RWPE2 (cell line): Measurements from ENCODE around the gene USP53.
"Not testable (repeated sequence)": the region's sequence is repeated elsewhere in the genome, so short reads cannot be mapped to it uniquely, and the experiment has no call there.

Source experiments
- ATAC-seq: fragments of 200-7000 bp; cut with Tn5 transposase; 3 replicates; pipeline ENCODE4 v1.9.1; 2021; ENCODE audit warnings: low read depth
- DNase-seq: peaks from one replicate; pipeline ENCODE4 v3.0.0-alpha.2; 2020; ENCODE audit warnings: low spot score
- H3K27ac ChIP-seq: fragments of 450-650 bp; 2 replicates; pipeline ENCODE4 v1.5.1; 2017; ENCODE audit warnings: mild to moderate bottlenecking; ENCODE audit not compliant: poor library complexity, severe bottlenecking
- H3K27me3 ChIP-seq: fragments of 250-450 bp; sonication (Bioruptor Pico); 2 replicates; pipeline ENCODE4 v1.5.1; 2021; ENCODE audit warnings: mild to moderate bottlenecking, moderate library complexity; ENCODE audit not compliant: insufficient read depth, poor library complexity, severe bottlenecking
- H3K36me3 ChIP-seq: fragments of 250-450 bp; sonication (Bioruptor Pico); 2 replicates; pipeline ENCODE4 v1.5.1; 2020; ENCODE audit warnings: low read depth, mild to moderate bottlenecking, moderate library complexity
- H3K4me1 ChIP-seq: fragments of 250-450 bp; sonication (Bioruptor Pico); 2 replicates; pipeline ENCODE4 v1.5.1; 2021; ENCODE audit warnings: mild to moderate bottlenecking, moderate library complexity; ENCODE audit not compliant: insufficient read depth, poor library complexity, severe bottlenecking
- H3K4me3 ChIP-seq: fragments of 250-450 bp; sonication (Bioruptor Pico); 2 replicates; pipeline ENCODE4 v1.5.1; 2021; ENCODE audit warnings: mild to moderate bottlenecking, moderate library complexity; ENCODE audit not compliant: severe bottlenecking
- H3K9me3 ChIP-seq: fragments of 250-450 bp; sonication (Bioruptor Pico); 2 replicates; pipeline ENCODE4 v1.5.1; 2021; ENCODE audit warnings: mild to moderate bottlenecking, moderate library complexity; ENCODE audit not compliant: severe bottlenecking
- TF ChIP-seq, protein P1 (sequence below): fragments of 450-650 bp; IDR thresholded peaks from one replicate; pipeline ENCODE4 v1.5.1; 2017; ENCODE audit warnings: mild to moderate bottlenecking, moderate library complexity; ENCODE audit not compliant: poor library complexity, severe bottlenecking

The USP53 gene

DNA sequence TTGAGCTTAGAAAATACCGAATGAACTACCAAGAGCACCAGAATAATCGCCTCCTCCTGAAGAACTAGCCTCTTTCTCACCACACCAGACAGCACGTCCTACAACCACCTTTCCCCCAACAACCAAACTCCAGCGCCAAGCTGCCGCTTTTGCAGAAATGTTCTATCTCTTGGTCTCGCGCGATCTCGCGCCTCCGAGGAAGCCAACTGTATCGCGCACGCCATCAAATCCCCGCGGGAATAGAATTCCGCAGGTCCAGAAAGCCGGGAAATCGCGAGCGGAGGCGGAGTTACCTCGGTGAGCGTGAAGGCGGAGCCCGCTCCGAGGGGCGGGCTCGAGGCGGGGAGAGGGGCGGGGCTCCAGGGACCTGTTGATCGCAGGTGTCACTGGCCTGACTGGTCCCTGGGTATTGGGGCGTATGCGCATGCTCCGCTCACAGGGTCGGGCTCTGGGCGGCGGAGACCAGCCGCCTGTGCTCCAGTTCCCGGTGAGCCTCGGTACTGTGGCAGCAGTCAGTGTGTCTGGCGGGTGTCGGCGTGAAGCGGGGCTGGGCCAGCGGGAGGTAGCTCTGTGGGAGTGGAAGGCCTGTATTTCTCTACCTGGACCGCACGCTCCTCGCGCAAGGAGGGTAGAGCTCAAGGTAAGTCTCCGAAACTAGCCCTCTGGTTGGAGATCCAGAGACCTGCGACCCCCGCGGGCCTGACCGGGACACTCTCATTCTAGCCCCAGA is at the start of gene USP53:
TSS of gene USP53 (plus strand) at position 480 of the 730 bp plus-strand sequence. CDS start 27,047 bp downstream, outside the sequence.
- Histone ChIP-seq H3K9me3 (no peaks in the 10 kb centered on the region), H3K27me3 (no peaks in the 10 kb centered on the region), H3K36me3 (peaks cover 24% of the 10 kb centered on the region), H3K4me3 (peak within 1 kb of the TSS; percentile 88), H3K4me1 (peaks cover 29% of the 10 kb centered on the region), H3K27ac (peak within 1 kb of the TSS; percentile 93)
- DNase-seq (peak; percentile 98), ATAC-seq (peak; percentile 86)
- TF ChIP-seq, protein P1, sequence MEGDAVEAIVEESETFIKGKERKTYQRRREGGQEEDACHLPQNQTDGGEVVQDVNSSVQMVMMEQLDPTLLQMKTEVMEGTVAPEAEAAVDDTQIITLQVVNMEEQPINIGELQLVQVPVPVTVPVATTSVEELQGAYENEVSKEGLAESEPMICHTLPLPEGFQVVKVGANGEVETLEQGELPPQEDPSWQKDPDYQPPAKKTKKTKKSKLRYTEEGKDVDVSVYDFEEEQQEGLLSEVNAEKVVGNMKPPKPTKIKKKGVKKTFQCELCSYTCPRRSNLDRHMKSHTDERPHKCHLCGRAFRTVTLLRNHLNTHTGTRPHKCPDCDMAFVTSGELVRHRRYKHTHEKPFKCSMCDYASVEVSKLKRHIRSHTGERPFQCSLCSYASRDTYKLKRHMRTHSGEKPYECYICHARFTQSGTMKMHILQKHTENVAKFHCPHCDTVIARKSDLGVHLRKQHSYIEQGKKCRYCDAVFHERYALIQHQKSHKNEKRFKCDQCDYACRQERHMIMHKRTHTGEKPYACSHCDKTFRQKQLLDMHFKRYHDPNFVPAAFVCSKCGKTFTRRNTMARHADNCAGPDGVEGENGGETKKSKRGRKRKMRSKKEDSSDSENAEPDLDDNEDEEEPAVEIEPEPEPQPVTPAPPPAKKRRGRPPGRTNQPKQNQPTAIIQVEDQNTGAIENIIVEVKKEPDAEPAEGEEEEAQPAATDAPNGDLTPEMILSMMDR: no peak

DNA sequence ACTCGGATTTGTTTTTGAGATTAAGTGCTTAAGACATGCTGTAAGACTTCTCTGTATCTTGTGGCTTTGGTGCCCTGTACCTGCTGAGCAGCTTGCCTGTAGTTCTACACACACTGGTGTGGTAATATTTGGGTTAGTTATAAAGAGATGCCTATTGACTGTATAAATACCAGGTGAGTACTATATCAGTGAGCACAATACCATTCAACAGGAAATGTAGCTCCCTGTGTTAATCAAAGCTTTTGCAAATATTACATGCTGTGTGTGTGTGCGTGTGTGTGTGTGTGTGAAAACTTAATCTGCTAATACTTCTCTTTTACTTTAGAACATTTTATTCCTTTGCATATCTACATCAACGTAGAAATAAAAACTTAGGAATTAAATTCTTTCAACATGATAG is 46.7 kb upstream of the USP53 start:
- Histone ChIP-seq H3K4me3 (no peak overlapping the region), H3K27me3 (no peaks in the 10 kb centered on the region), H3K4me1 (no peaks in the 10 kb centered on the region), H3K36me3 (no peaks in the 10 kb centered on the region), H3K9me3 (no peaks in the 10 kb centered on the region), H3K27ac (no peak overlapping the region)
- ATAC-seq (no peak), DNase-seq (no peak)
- TF ChIP-seq, protein P1: no peak

DNA sequence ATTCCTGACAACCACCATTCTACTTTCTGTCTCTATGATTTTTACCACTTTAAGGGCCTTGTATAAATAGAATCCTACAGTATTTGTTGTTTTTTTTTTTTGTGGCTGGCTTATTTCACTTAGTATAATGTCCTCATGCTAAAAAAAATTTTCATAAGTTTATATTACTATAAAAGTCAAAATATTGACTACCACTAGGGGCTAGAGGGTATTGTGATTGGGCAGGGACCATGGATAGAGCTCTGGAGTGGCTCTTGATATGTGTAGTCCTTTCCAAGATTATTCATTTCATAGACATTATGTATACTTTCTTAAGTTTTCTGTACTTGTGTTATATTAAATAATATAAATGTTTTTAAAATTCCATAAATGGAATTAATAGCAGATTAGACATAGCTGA is 42.3 kb upstream of the USP53 start:
- no peaks in the 10 kb centered on the region for H3K9me3 ChIP-seq
- no peaks in the 10 kb centered on the region for H3K27me3 ChIP-seq
- DNase-seq (no peak), ATAC-seq (no peak)
- H3K4me3 ChIP-seq: no peak overlapping the region
- H3K4me1 ChIP-seq: peaks cover 7% of the 10 kb centered on the region
- H3K36me3 ChIP-seq: no peaks in the 10 kb centered on the region
- TF ChIP-seq, protein P1: no peak
- H3K27ac ChIP-seq: no peak overlapping the region

DNA sequence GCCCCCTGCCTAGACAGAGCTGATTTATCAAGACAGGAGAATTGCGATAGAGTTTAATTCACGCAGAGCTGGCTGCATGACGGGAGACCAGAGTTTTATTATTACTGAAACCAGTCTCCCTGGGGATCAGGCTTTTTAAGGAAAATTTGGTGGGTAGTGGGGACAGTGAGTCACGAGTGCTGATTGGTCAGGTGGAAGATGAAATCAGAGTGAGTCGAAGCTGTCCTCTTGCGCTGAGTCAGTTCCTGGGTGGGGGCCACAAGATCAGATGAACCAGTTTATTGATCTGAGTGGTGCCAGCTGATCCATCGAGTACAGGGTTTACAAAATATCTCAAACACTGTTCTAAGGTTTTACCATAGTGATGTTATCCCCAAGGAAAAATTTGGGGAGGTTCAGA is 40.3 kb upstream of the USP53 start:
- ATAC-seq (no peak), DNase-seq (no peak)

DNA sequence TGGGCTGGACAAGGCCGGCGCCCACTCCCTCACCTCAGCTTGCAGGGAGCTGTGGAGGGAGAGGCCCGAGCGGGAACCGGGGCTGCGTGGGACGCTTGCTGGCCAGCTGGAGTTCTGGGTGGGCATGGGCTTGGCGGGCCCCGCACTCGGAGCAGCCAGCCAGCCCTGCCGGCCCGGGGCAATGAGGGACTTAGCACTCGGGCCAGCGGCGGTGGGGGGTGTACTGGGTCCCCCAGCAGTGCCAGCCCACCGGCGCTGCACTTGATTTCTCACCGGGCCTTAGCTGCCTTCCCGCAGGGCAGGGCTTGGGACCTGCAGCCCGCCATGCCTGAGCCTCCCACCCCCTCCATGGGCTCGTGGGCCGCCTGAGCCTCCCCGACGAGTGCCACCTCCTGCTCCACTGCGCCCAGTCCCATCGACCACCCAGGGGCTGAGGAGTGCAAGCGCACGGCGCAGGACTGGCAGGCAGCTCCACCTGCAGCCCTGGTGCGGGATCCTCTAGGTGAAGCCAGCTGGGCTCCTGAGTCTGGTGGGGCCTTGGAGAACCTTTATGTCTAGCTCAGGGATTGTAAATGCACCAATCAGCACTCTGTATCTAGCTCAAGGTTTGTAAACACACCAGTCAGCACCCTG is 38.7 kb upstream of the USP53 start:
- not testable (repeated sequence) for H3K9me3 ChIP-seq, DNase-seq, H3K27ac ChIP-seq, H3K36me3 ChIP-seq, H3K4me3 ChIP-seq, H3K4me1 ChIP-seq, H3K27me3 ChIP-seq, ATAC-seq

More for the DNA sequence above, 40.3 kb upstream of the USP53 start:
- Histone ChIP-seq H3K27ac (no peak overlapping the region), H3K36me3 (no peaks in the 10 kb centered on the region), H3K4me3 (no peak overlapping the region), H3K27me3 (no peaks in the 10 kb centered on the region), H3K4me1 (peaks cover 7% of the 10 kb centered on the region), H3K9me3 (no peaks in the 10 kb centered on the region)
- TF ChIP-seq, protein P1: no peak
